Spinal cord (tissue), 10 donors: ENCODE measurements around the gene ZBTB7A. TPM values are rescaled to one million over a fixed set of nuclear protein-coding genes. Genes with fewer than 3 reads are reported as not detected.
"Not testable (repeated sequence)": the region's sequence is repeated elsewhere in the genome, so short reads cannot be mapped to it uniquely, and the experiment has no call there.

Experiments used
- DNase-seq, 6 donors: peaks; one replicate each; pipeline versions ENCODE4 v3.0.0 to v3.0.0-alpha.2; 2013 to 2015; ENCODE audit warnings: low spot score in 6 of 6, low read depth in 4 of 6
- H3K27ac ChIP-seq: one replicate; pipeline ENCODE4 v1.5.1; 2013; ENCODE audit warnings: low read depth, low read length, control low read depth
- H3K27me3 ChIP-seq: one replicate; pipeline ENCODE4 v1.6.1; 2013; ENCODE audit warnings: low read length; ENCODE audit not compliant: control insufficient read depth, insufficient read depth
- H3K36me3 ChIP-seq: one replicate; pipeline ENCODE4 v1.6.1; 2013; ENCODE audit warnings: low read length; ENCODE audit not compliant: control insufficient read depth, insufficient read depth
- H3K4me1 ChIP-seq: one replicate; pipeline ENCODE4 v1.6.1; 2013; ENCODE audit warnings: low read length; ENCODE audit not compliant: control insufficient read depth, insufficient read depth
- H3K4me3 ChIP-seq: one replicate; pipeline ENCODE4 v1.5.1; 2013; ENCODE audit warnings: low read depth, low read length, control low read depth
- H3K9me3 ChIP-seq: one replicate; pipeline ENCODE4 v1.6.1; 2013; ENCODE audit warnings: low read length; ENCODE audit not compliant: control insufficient read depth, insufficient read depth
- WGBS: methylation state at CpG from one replicate; pipeline ENCODE4 v1.1.5; 2013; ENCODE audit warnings: missing lambda C conversion rate; ENCODE audit not compliant: insufficient coverage; 5-methylcytosine and 5-hydroxymethylcytosine counted together
- polyA plus RNA-seq, 2 donors: library from polyadenylated mRNA; unstranded; fragments of 120-200 nt; gene quantifications; one replicate each; pipeline ENCODE4 v1.2.1, GENCODE V29; 2013; ENCODE audit not compliant: insufficient read length in 2 of 2
- total RNA-seq, 2 donors: library from RNA; depleted of rRNA in 1 of 2; stranded (reverse); fragments of 120-200 nt in 1 of 2; fragments of >200 nt in 1 of 2; gene quantifications; one replicate each; pipeline versions ENCODE4 v1.2.3 to v1.2.4, GENCODE V29; 2013 to 2014
- donor health status: healthy.

Gene ZBTB7A
- total and polyA plus RNA-seq, 4 donors: 6.6 to 14.6 (median 9.8) TPM

GRCh38 chr19:4011430-4011829 is 55.3 kb downstream of the ZBTB7A start:
- not testable (repeated sequence) for H3K27ac ChIP-seq, DNase-seq, H3K4me3 ChIP-seq, H3K9me3 ChIP-seq, H3K27me3 ChIP-seq
- Histone ChIP-seq H3K4me1 (peaks cover 74% of the 10 kb centered on the region), H3K36me3 (peaks cover 65% of the 10 kb centered on the region)
- WGBS: 89% methylated on average over 6 of the region's 6 CpGs

- peaks cover 58% of the 10 kb centered on the region for H3K36me3 ChIP-seq
- 71% methylated on average over 14 of the region's 14 CpGs for WGBS
- H3K27ac ChIP-seq: no peak overlapping the region
- H3K4me1 ChIP-seq: peaks cover 73% of the 10 kb centered on the region
- H3K27me3 ChIP-seq: no peaks in the 10 kb centered on the region
- no peak overlapping the region for H3K4me3 ChIP-seq
- H3K9me3 ChIP-seq: no peaks in the 10 kb centered on the region
- DNase-seq: no peak
Observed at GRCh38 chr19:4010808-4011110, 55.9 kb downstream of the ZBTB7A start.

- Histone ChIP-seq H3K36me3 (peaks cover 52% of the 10 kb centered on the region), H3K27me3 (no peaks in the 10 kb centered on the region), H3K4me3 (no peak overlapping the region), H3K27ac (no peak overlapping the region), H3K4me1 (peaks cover 67% of the 10 kb centered on the region), H3K9me3 (no peaks in the 10 kb centered on the region)
- peak in 1 of 6 donors; percentile 43 for DNase-seq
- WGBS: 63% methylated on average over 23 of the region's 24 CpGs
Observed at GRCh38 chr19:4009990-4010807, 56.5 kb downstream of the ZBTB7A start.

- Histone ChIP-seq H3K27ac (no peak overlapping the region), H3K36me3 (peaks cover 30% of the 10 kb centered on the region), H3K9me3 (no peaks in the 10 kb centered on the region), H3K4me1 (peaks cover 48% of the 10 kb centered on the region), H3K4me3 (peak overlapping the region; percentile 78), H3K27me3 (no peaks in the 10 kb centered on the region)
- 0% methylated on average over 43 of the region's 55 CpGs for WGBS
- peak in 2 of 6 donors; percentile 46 to 47 for DNase-seq
Observed at GRCh38 chr19:4007836-4008539, 58.7 kb downstream of the ZBTB7A start.

GRCh38 chr19:4007021-4007835 is 59.5 kb downstream of the ZBTB7A start, which contains the start of gene PIAS4:
PIAS4 (plus strand) TSS chr19:4007736; CDS start chr19:4007761, 25 bp downstream.
- H3K4me1 ChIP-seq: peaks cover 48% of the 10 kb centered on the region
- WGBS: under 1% methylated on average over 89 of the region's 91 CpGs
- peak within 1 kb of the TSS; percentile 78 for H3K4me3 ChIP-seq

GRCh38 chr19:4005436-4005835 is 61.3 kb downstream of the ZBTB7A start:
- not testable (repeated sequence) for H3K36me3 ChIP-seq, DNase-seq, H3K9me3 ChIP-seq, H3K27me3 ChIP-seq, H3K27ac ChIP-seq, H3K4me3 ChIP-seq
- H3K4me1 ChIP-seq: peaks cover 36% of the 10 kb centered on the region
- 91% methylated on average over 9 of the region's 9 CpGs for WGBS

More at GRCh38 chr19:4007021-4007835, 59.5 kb downstream of the ZBTB7A start, which contains the start of gene PIAS4:
- DNase-seq: peak; percentile 82 to 99 (median 97)
- Histone ChIP-seq H3K36me3 (peaks cover 23% of the 10 kb centered on the region), H3K9me3 (no peaks in the 10 kb centered on the region), H3K27me3 (no peaks in the 10 kb centered on the region), H3K27ac (peak within 1 kb of the TSS; percentile 91)

- not testable (repeated sequence) for H3K27ac ChIP-seq, H3K9me3 ChIP-seq, DNase-seq, H3K4me1 ChIP-seq, H3K36me3 ChIP-seq, H3K27me3 ChIP-seq, H3K4me3 ChIP-seq
- WGBS: 100% methylated on average over 1 of the region's 5 CpGs
Observed at GRCh38 chr19:4000798-4001197, 65.9 kb downstream of the ZBTB7A start.

- not testable (repeated sequence) for H3K4me3 ChIP-seq, DNase-seq
- 89% methylated on average over 22 of the region's 29 CpGs for WGBS
Observed at GRCh38 chr19:3998667-3999412, 67.9 kb downstream of the ZBTB7A start.

GRCh38 chr19:3995607-3996006 is 71.1 kb downstream of the ZBTB7A start:
- Histone ChIP-seq H3K36me3 (no peaks in the 10 kb centered on the region), H3K27me3 (no peaks in the 10 kb centered on the region), H3K27ac (no peak overlapping the region), H3K4me3 (no peak overlapping the region), H3K4me1 (no peaks in the 10 kb centered on the region), H3K9me3 (no peaks in the 10 kb centered on the region)
- DNase-seq: no peak
- 79% methylated on average over 3 of the region's 6 CpGs for WGBS

More at GRCh38 chr19:3998667-3999412, 67.9 kb downstream of the ZBTB7A start:
- not testable (repeated sequence) for H3K4me1 ChIP-seq, H3K27ac ChIP-seq, H3K36me3 ChIP-seq, H3K9me3 ChIP-seq, H3K27me3 ChIP-seq
